CD4-positive, alpha-beta T cell (primary cell): ENCODE measurements around the gene RGS9. TPM values are rescaled to one million over a fixed set of nuclear protein-coding genes. Genes with fewer than 3 reads are reported as not detected.

ENCODE experiments used
- ATAC-seq: fragments of 200-7000 bp; cut with Tn5 transposase; one replicate; pipeline ENCODE4 v1.10.0; 2022; ENCODE audit warnings: mild to moderate bottlenecking; ENCODE audit not compliant: poor library complexity
- CTCF ChIA-PET: fragments of 350-600 bp; sonication (Branson Sonifier 250); formaldehyde crosslinking; loops from one replicate; lab custom pipeline; 2021; ENCODE audit warnings: antibody characterized with exemption, inconsistent platforms; lab: Charles Lee
- POLR2A ChIA-PET: fragments of 350-600 bp; sonication (Branson Sonifier 250); formaldehyde crosslinking; loops from one replicate; lab custom pipeline; 2021; ENCODE audit warnings: antibody characterized with exemption, inconsistent platforms; lab: Charles Lee
- DNase-seq, 14 experiments: peaks; one replicate each; pipeline ENCODE4 v3.0.0-alpha.2; 2013 to 2020; ENCODE audit warnings: mixed read lengths in 2 of 14
- H3K27ac ChIP-seq, 2 donors: one replicate each; pipeline versions ENCODE4 v1.5.1 to v1.7.0; 2013; ENCODE audit warnings: low read length in 2 of 2, low read depth in 1 of 2, mild to moderate bottlenecking in 1 of 2
- H3K27me3 ChIP-seq, 2 experiments: 1 replicate in 1 of 2; 2 replicates in 1 of 2; pipeline versions ENCODE4 v1.6.1 to v1.7.0; 2013; ENCODE audit warnings: low read length in 2 of 2, control low read depth in 1 of 2, mild to moderate bottlenecking in 1 of 2, moderate library complexity in 1 of 2; ENCODE audit not compliant: insufficient read depth in 2 of 2, control insufficient read depth in 1 of 2
- H3K36me3 ChIP-seq: one replicate; pipeline ENCODE4 v1.6.1; 2013; ENCODE audit warnings: low read length, control low read depth; ENCODE audit not compliant: insufficient read depth
- H3K4me1 ChIP-seq: one replicate; pipeline ENCODE4 v1.6.1; 2013; ENCODE audit warnings: low read length, control low read depth; ENCODE audit not compliant: insufficient read depth
- H3K4me3 ChIP-seq: one replicate; pipeline ENCODE4 v1.5.1; 2013; ENCODE audit warnings: mild to moderate bottlenecking, low read length, moderate library complexity
- H3K9me3 ChIP-seq, 2 experiments: 1 replicate in 1 of 2; 2 replicates in 1 of 2; pipeline versions ENCODE4 v1.6.1 to v1.7.0; 2013; ENCODE audit warnings: low read length in 2 of 2, mild to moderate bottlenecking in 2 of 2, control low read depth in 1 of 2, moderate library complexity in 1 of 2; ENCODE audit not compliant: control insufficient read depth in 1 of 2, insufficient read depth in 1 of 2
- H3K27ac Mint-ChIP-seq: one replicate; pipeline ENCODE4 v1.8.0; 2020; ENCODE audit warnings: mixed read lengths
- H3K27me3 Mint-ChIP-seq: one replicate; pipeline ENCODE4 v1.8.0; 2021; ENCODE audit warnings: mixed read lengths
- H3K36me3 Mint-ChIP-seq: one replicate; pipeline ENCODE4 v1.8.0; 2021; ENCODE audit warnings: low read depth, mixed read lengths
- H3K4me1 Mint-ChIP-seq: one replicate; pipeline ENCODE4 v1.8.0; 2021; ENCODE audit warnings: low read depth, mixed read lengths
- H3K4me3 Mint-ChIP-seq: one replicate; pipeline ENCODE4 v1.8.0; 2020; ENCODE audit warnings: mild to moderate bottlenecking, mixed read lengths
- H3K9me3 Mint-ChIP-seq: one replicate; pipeline ENCODE4 v1.8.0; 2020; ENCODE audit warnings: mixed read lengths
- CTCF ChIP-seq: fragments of 200-600 bp; IDR thresholded peaks from one replicate; pipeline ENCODE4 v1.8.0; 2022; ENCODE audit warnings: antibody characterized with exemption, mild to moderate bottlenecking
- intact Hi-C, 2 experiments: fragments of 100-400 bp; cut with DNase I in 1 of 2; cut with micrococcal nuclease in 1 of 2; formaldehyde crosslinking; loops; one replicate each; pipeline versions ENCODE4 v1.15.1 to v1.9.0; 2023 to 2025; cut with DNase I, micrococcal nuclease
- total RNA-seq, 174 experiments: library from RNA in 2 of 174; stranded (reverse) in 2 of 174; gene quantifications; one replicate each; pipeline ENCODE4 v1.2.3 and lab custom pipeline; 2021 to 2026

RGS9 gene
- total RNA-seq, 2 experiments from 2014 or later, result 0.60 to 0.73 TPM

DNA sequence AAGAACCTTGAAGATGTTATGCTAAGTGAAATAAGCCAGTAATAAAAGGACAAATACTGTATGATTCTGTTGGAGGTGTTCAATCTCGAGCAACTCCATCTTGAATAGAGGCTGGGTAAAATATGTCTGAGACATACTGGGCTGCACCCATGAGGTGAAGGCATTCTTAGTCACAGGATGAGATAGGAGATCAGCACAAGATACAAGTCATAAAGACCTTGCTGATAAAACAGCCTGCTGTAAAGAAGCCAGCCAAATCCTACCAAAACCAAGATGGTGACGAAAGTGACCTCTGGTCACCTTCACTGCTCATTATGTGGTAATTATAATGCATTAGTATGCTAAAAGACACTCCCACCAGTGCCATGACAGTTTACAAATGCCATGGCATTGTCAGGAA, 98.1 kb downstream of the RGS9 start:
- H3K27ac Mint-ChIP-seq, result no peak overlapping the region
- Histone ChIP-seq H3K36me3 (no peaks in the 10 kb centered on the region), H3K4me1 (peaks cover 3% of the 10 kb centered on the region), H3K4me3 (no peak overlapping the region), H3K9me3 (no peaks in the 10 kb centered on the region), H3K27ac (no peak overlapping the region), H3K27me3 (no peaks in the 10 kb centered on the region)
- no peak for ATAC-seq
- H3K27me3 Mint-ChIP-seq, result no peaks in the 10 kb centered on the region
- H3K4me1 Mint-ChIP-seq, result peaks cover 5% of the 10 kb centered on the region
- no peaks in the 10 kb centered on the region for H3K9me3 Mint-ChIP-seq
- no peak for DNase-seq
- POLR2A ChIA-PET, result no interaction called here
- no peaks in the 10 kb centered on the region for H3K36me3 Mint-ChIP-seq
- no peak for TF ChIP-seq CTCF
- no peak overlapping the region for H3K4me3 Mint-ChIP-seq
- CTCF ChIA-PET, result no interaction called here
- intact Hi-C loops, result no loop called here

GRCh38 chr17:65236321-65236720, 99.2 kb downstream of the RGS9 start:
- no peak for DNase-seq
- Histone ChIP-seq H3K36me3 (no peaks in the 10 kb centered on the region), H3K4me1 (peaks cover 3% of the 10 kb centered on the region), H3K27ac (no peak overlapping the region), H3K9me3 (no peaks in the 10 kb centered on the region), H3K4me3 (no peak overlapping the region), H3K27me3 (no peaks in the 10 kb centered on the region)
- Mint-ChIP-seq H3K27ac (no peak overlapping the region), H3K27me3 (no peaks in the 10 kb centered on the region), H3K4me1 (peaks cover 5% of the 10 kb centered on the region), H3K4me3 (no peak overlapping the region), H3K9me3 (no peaks in the 10 kb centered on the region), H3K36me3 (no peaks in the 10 kb centered on the region)
- intact Hi-C loops, result no loop called here
- POLR2A ChIA-PET, result no interaction called here
- CTCF ChIA-PET, result no interaction called here
- no peak for TF ChIP-seq CTCF
- no peak for ATAC-seq

DNA sequence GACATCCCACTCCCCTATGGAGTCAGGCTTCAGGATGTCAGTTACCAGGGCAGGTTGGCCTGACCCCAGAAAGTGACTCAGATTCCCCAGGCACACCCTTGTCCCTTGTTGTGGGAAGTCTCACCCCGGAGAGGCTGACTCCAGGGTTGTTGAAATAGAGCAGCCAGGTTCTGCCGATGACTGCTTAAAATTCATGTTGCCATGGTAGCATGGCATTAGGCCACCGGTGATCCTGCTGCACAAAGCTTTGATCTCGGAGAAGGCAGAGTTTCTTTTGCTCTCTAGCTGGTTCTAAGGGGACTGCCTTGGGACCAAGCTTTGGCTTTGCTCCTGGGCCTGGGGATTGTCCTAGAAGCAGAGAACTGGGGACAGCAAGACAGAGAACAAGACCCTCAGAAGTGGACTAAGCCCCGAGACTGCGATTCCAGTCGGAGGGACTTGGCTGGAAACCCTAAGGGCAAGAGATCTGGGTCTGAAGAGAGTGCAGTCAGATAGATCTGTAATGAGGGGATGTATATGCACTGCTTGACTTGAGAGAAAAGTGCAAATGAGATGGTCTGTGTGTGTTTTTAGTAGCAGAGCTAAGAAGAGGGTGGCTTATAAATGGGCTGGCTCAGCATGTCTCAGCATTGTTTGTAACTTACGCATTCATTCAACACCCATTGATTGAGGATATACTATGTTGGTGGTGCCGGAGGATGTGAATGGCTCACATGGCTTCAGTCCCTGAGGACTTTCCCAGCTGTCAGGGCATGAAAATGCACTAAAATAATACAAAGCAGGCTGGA, 106.9 kb downstream of the RGS9 start:
- H3K36me3 ChIP-seq, result no peaks in the 10 kb centered on the region
- intact Hi-C loops, result no loop called here
- ChIA-PET POLR2A (no interaction called here), CTCF (no interaction called here)
- H3K27ac ChIP-seq, result no peak overlapping the region
- Mint-ChIP-seq H3K36me3 (no peaks in the 10 kb centered on the region), H3K4me1 (no peaks in the 10 kb centered on the region), H3K9me3 (no peaks in the 10 kb centered on the region), H3K27ac (no peak overlapping the region), H3K27me3 (peaks cover 5% of the 10 kb centered on the region), H3K4me3 (no peak overlapping the region)
- no peaks in the 10 kb centered on the region for H3K9me3 ChIP-seq
- no peaks in the 10 kb centered on the region for H3K27me3 ChIP-seq
- H3K4me1 ChIP-seq, result peaks cover 5% of the 10 kb centered on the region
- no peak for TF ChIP-seq CTCF
- no peak overlapping the region for H3K4me3 ChIP-seq
- ATAC-seq, result no peak
- DNase-seq, result no peak
